ENCODE data around the gene RTL10. TPM values are rescaled to one million over a fixed set of nuclear protein-coding genes. Genes with fewer than 3 reads are reported as not detected.

Gene RTL10
- total and polyA plus RNA-seq, 2 of the 8 experiments (the other 6 are each of a cell fraction or from before 2014, with no cell fraction given) = 11.5 to 18.8 TPM

GRCh38 chr22:19868333-19868732 is 13.7 kb upstream of the RTL10 start:
- peak overlapping the region; percentile 34; the same call in 1 of the 2 replicates for H2BK15ac ChIP-seq (ENCODE audit: low read length)
- peak overlapping the region; percentile 34 for H4K91ac ChIP-seq (replicated peaks; ENCODE audit: insufficient read length, low read length)
- H3K27ac ChIP-seq (ENCODE audit: low read depth, low read length) = no peak overlapping the region
- H3K23ac ChIP-seq (ENCODE audit: insufficient read length) = no peak overlapping the region
- H3K27me3 ChIP-seq (replicated peaks in 1 of 4; ENCODE audit: control insufficient read depth in 3 of 4, extremely low read depth in 1 of 4, insufficient read depth in 3 of 4, low read length in 3 of 4) = no peaks in the 10 kb centered on the region
- H3K79me1 ChIP-seq (ENCODE audit: low read depth, low read length) = no peaks in the 10 kb centered on the region; the same call in 1 of the 2 replicates
- peaks cover 0 to 7% (median 4%) of the 10 kb centered on the region in 4 experiments; a peak in 4 of 7 replicates for H3K4me1 ChIP-seq (replicated peaks in 1 of 4; ENCODE audit: control insufficient read depth in 3 of 4, insufficient read depth in 4 of 4, low read length in 3 of 4)
- ChIA-PET POLR2A (ENCODE audit: partially characterized antibody) (interaction anchor here (1.3 to 1.9 kb wide), 2 partner anchors 12 to 14 kb away, joined by 4 to 6 read pairs; no protein-coding TSS in a partner anchor), CTCF (ENCODE audit: partially characterized antibody) (interaction anchor here (0.6 to 2.2 kb wide), 6 partner anchors 13 to 370 kb away, joined by 3 to 6 read pairs (median 4); no protein-coding TSS in a partner anchor)
- no peak overlapping the region for H4K5ac ChIP-seq (ENCODE audit: insufficient read length, low read depth, low read length)
- no peak overlapping the region for H3K9ac ChIP-seq (replicated peaks in 1 of 4; ENCODE audit: extremely low read depth in 1 of 4, low read depth in 3 of 4, low read length in 3 of 4)
- H3K23me2 ChIP-seq (ENCODE audit: low read depth, low read length) = no peaks in the 10 kb centered on the region
- H2BK20ac ChIP-seq (ENCODE audit: low read length) = no peak overlapping the region
- no peak overlapping the region for H2AFZ ChIP-seq (ENCODE audit: low read length)
- FAIRE-seq (no peak), DNase-seq (ENCODE audit: low read depth in 1 of 2, low spot score in 2 of 2) (no peak)
- no peak overlapping the region; the same call in 1 of the 2 replicates for H2AK5ac ChIP-seq (ENCODE audit: low read depth, low read length)
- H3K79me2 ChIP-seq (ENCODE audit: control insufficient read depth in 1 of 2, insufficient read depth in 2 of 2, low read length in 2 of 2) = no peaks in the 10 kb centered on the region
- no peak overlapping the region for H2BK5ac ChIP-seq (ENCODE audit: low read depth, low read length)
- no peak overlapping the region for H3K4me2 ChIP-seq (ENCODE audit: insufficient read depth in 1 of 2, low read depth in 2 of 2, low read length in 2 of 2)
- H3K36me3 ChIP-seq (ENCODE audit: control insufficient read depth in 2 of 4, insufficient read depth in 4 of 4, low read length in 3 of 4) = no peaks in the 10 kb centered on the region
- no peak overlapping the region for H4K8ac ChIP-seq (ENCODE audit: extremely low read depth, insufficient read depth, low read length)
- H3K56ac ChIP-seq (replicated peaks; ENCODE audit: insufficient read length, low read depth, low read length) = no peak overlapping the region
- no peak overlapping the region for H2BK12ac ChIP-seq (ENCODE audit: low read depth, low read length)
- no peak overlapping the region for H3K4ac ChIP-seq (replicated peaks; ENCODE audit: insufficient read length, low read depth, low read length)
- 80% methylated on average over 3 of the region's 3 CpGs; no CpG with 5 or more reads in 1 of the 2 experiments for WGBS, 2 experiments (ENCODE audit: extremely low coverage in 1 of 2, insufficient coverage in 1 of 2, insufficient read length in 1 of 2, insufficient replicate concordance in 2 of 2, low coverage in 1 of 2, low lambda C conversion rate in 2 of 2, missing lambda C conversion rate in 1 of 2)
- no peaks in the 10 kb centered on the region for H3K9me3 ChIP-seq (ENCODE audit: insufficient read depth in 2 of 2, low read depth in 1 of 2, low read length in 1 of 2)
- no peak overlapping the region for H2BK120ac ChIP-seq (replicated peaks; ENCODE audit: low read depth, low read length)
- H3K18ac ChIP-seq (ENCODE audit: extremely low read depth, low read length) = no peak overlapping the region
- H3K14ac ChIP-seq (ENCODE audit: insufficient read length) = no peak overlapping the region
- no peaks in the 10 kb centered on the region for H4K20me1 ChIP-seq (replicated peaks in 1 of 2; ENCODE audit: control insufficient read depth in 1 of 2, insufficient read depth in 2 of 2, low read length in 2 of 2)
- no peak overlapping the region for H3K4me3 ChIP-seq (ENCODE audit: extremely low read depth in 1 of 4, insufficient read depth in 2 of 4, low read depth in 3 of 4, low read length in 4 of 4)
- TF ChIP-seq RAD21 (IDR thresholded peaks at IDR 0.05 in 1 of 2, conservative IDR thresholded peaks at IDR 0.05 in 1 of 2; ENCODE audit: low read depth in 2 of 2, low read length in 2 of 2) (peak in 1 of 2 experiments; percentile 30; a peak in 1 of 4 replicates), TAF1 (IDR thresholded peaks at IDR 0.05; ENCODE audit: low read depth, low read length) (no peak), SIRT6 (IDR thresholded peaks at IDR 0.05; ENCODE audit: low read length) (no peak), RXRA (IDR thresholded peaks at IDR 0.05; ENCODE audit: insufficient read depth, low read depth, low read length) (no peak), SP4 (IDR thresholded peaks at IDR 0.05; ENCODE audit: low read length) (no peak), RBBP5 (IDR thresholded peaks at IDR 0.05; ENCODE audit: borderline replicate concordance, low read depth, low read length) (no peak)
- TF ChIP-seq, protein P1, sequence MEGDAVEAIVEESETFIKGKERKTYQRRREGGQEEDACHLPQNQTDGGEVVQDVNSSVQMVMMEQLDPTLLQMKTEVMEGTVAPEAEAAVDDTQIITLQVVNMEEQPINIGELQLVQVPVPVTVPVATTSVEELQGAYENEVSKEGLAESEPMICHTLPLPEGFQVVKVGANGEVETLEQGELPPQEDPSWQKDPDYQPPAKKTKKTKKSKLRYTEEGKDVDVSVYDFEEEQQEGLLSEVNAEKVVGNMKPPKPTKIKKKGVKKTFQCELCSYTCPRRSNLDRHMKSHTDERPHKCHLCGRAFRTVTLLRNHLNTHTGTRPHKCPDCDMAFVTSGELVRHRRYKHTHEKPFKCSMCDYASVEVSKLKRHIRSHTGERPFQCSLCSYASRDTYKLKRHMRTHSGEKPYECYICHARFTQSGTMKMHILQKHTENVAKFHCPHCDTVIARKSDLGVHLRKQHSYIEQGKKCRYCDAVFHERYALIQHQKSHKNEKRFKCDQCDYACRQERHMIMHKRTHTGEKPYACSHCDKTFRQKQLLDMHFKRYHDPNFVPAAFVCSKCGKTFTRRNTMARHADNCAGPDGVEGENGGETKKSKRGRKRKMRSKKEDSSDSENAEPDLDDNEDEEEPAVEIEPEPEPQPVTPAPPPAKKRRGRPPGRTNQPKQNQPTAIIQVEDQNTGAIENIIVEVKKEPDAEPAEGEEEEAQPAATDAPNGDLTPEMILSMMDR (IDR thresholded peaks at IDR 0.05; ENCODE audit: control extremely low read depth in 1 of 3, insufficient read depth in 1 of 3, low read depth in 1 of 3, low read length in 3 of 3) = peak in 2 of 3 experiments; percentile 9 to 16; a peak in 1 of 4 replicates
- TF ChIP-seq, protein P2, sequence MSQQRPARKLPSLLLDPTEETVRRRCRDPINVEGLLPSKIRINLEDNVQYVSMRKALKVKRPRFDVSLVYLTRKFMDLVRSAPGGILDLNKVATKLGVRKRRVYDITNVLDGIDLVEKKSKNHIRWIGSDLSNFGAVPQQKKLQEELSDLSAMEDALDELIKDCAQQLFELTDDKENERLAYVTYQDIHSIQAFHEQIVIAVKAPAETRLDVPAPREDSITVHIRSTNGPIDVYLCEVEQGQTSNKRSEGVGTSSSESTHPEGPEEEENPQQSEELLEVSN (IDR thresholded peaks at IDR 0.05) = no peak
